Measurements from ENCODE around the gene DIS3L2.

DIS3L2 gene

DNA sequence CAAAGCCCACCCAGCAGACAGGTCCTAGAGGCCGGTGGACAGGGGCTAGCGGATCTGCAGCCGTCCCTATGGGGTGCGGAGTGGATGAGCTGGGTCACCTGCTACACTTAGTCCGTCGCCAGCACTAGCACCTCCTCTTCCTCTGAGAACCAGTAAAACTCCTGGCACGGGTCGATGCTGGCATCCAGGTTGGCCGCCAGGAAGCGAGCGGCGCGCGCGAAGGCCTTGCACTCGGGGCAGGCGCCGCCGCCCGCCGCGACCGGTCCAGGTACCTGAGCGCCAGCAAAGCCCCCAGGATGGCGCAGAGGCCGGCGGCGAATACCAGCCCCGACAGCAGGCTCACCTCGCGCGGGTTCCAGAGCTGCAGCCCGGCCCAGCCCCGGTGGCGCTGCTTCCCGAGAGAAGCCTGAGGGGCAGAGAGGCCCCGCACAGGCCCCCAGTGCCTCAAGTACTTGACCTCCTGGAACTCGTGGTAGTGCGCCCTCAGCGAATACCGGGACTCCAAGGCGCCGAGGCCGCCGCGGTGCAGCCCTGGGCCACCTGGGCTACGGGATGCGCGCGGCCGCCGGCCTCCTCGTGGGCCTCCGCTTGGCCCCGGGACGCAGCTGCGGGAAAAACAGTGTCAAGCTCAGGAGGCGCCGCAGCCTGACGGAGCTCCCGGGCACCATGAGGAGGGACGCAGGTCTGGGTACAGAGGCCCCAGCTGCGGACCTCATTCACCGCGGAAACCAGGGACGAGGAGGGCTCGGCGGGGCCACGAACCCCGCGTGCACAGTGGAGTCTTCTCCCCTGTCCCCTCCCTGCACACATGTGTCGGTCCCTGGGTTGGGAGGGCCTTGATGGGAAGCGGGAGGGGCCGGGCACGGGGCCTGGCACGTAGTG, 389.5 kb downstream of the DIS3L2 start:
- TF ChIP-seq CTCF (IDR thresholded peaks at IDR 0.05; ENCODE audit: low read depth, low read length), result no peak
- DNase-seq (ENCODE audit: low read depth, low spot score), result no peak
- H3K4me3 ChIP-seq (ENCODE audit: low read depth, low read length), result no peak overlapping the region
- in situ Hi-C loops (cut with HindIII; ENCODE audit: low sequenced_read_pairs), result no loop called here

DNA sequence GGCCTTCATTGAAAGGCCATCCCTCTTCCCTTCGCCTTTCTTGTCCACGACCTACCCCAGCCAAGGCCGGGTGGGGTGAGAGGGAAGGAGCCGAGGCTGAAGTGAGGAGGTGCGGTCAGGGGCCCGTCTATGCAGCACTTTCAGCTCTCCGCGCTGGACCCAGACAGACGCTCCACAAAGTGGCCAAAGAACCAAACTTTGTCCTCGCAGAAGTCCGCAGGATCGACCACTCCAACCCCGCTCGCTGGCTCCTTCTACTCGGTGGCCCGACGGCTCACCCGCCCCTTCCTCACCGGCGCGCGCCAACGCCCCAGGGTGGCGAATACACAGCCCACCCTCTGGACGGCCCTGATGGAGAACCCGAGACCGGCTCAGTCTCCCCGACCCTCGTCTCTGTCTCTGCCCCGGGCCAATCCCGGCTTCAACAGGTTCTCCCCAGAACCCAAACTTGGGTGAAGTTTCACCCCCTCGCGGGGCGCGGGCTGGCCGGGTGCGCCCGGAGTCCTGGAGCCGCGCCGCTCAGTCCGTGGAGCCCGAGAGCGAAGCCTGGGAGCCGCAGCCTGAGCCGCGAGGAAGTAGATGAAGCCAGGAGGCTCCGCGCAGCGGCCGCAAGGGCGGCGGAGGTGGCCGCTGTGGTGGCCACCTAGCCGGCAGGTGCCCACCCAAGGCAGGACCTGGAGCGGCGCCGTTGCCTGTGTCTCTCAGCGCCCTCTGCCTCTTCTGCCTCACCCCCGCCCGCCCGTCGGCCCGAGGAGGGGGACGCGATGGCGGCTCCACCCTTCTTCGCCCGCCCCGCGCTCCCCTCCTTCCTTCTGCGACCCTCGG, 390.4 kb downstream of the DIS3L2 start:
- in situ Hi-C loops (cut with HindIII; ENCODE audit: low sequenced_read_pairs), result no loop called here
- no peak for TF ChIP-seq CTCF (IDR thresholded peaks at IDR 0.05; ENCODE audit: low read depth, low read length)
- no peak overlapping the region for H3K4me3 ChIP-seq (ENCODE audit: low read depth, low read length)

DNA sequence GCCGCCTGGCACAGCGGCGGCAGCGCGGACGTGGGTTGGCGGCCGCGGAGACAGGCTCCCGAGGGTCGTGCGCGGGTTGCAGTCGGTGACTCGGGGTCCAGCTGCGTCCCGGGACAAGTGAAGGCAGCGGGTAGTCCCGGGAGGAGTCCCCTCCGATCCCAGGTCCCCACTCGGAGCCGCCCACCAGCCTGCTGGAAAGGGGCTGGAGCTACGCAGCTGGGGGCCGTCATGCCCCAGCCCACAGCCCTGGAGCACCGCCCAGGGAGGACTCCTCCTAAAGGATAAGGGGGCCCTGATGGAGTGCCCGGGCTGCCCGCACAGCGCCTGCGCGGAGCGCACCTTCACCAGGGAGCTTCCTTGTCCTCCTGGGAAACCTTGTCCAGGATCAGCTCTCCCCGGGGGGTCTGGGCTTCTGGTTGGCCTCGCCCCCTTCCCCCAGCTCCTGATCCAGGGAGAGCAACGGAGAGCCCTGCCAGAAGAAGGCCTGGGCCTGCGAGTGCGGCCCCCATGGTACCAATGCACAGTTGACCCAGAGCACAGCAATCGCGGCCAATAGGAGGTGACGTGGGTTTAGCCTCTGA, 391.1 kb downstream of the DIS3L2 start:
- H3K4me3 ChIP-seq (ENCODE audit: low read depth, low read length), result no peak overlapping the region
- no peak for TF ChIP-seq CTCF (IDR thresholded peaks at IDR 0.05; ENCODE audit: low read depth, low read length)
- in situ Hi-C loops (cut with HindIII; ENCODE audit: low sequenced_read_pairs), result no loop called here
- no peak for DNase-seq (ENCODE audit: low read depth, low spot score)

More for the DNA sequence above, 390.4 kb downstream of the DIS3L2 start:
- DNase-seq (ENCODE audit: low read depth, low spot score), result no peak

- H3K4me3 ChIP-seq (ENCODE audit: low read depth, low read length), result no peak overlapping the region
- no peak for DNase-seq (ENCODE audit: low read depth, low spot score)
- no peak for TF ChIP-seq CTCF (IDR thresholded peaks at IDR 0.05; ENCODE audit: low read depth, low read length)
- in situ Hi-C loops (cut with HindIII; ENCODE audit: low sequenced_read_pairs), result no loop called here
These were observed 391.6 kb downstream of the DIS3L2 start for GRCh38 chr2:232353096-232353495.

DNA sequence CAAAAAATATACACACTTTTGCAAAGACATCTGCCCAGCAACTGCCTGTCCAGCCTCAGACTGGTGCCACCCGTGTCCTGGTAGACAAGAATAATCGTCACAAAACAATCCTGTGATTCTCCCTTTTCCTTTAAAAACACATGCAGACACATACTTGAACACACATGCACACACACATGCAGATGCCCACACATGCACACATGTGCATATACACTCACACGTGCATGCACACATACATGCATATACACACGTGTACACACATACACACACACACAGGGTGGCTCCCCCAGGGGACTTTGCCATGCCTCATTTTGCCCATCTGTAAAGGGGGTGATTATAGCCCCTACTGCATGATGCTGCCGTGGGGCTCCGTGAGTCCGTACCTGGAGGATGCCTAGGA, 392.1 kb downstream of the DIS3L2 start:
- H3K4me3 ChIP-seq (ENCODE audit: low read depth, low read length), result no peak overlapping the region
- TF ChIP-seq CTCF (IDR thresholded peaks at IDR 0.05; ENCODE audit: low read depth, low read length), result no peak
- in situ Hi-C loops (cut with HindIII; ENCODE audit: low sequenced_read_pairs), result no loop called here
- DNase-seq (ENCODE audit: low read depth, low spot score), result no peak

DNA sequence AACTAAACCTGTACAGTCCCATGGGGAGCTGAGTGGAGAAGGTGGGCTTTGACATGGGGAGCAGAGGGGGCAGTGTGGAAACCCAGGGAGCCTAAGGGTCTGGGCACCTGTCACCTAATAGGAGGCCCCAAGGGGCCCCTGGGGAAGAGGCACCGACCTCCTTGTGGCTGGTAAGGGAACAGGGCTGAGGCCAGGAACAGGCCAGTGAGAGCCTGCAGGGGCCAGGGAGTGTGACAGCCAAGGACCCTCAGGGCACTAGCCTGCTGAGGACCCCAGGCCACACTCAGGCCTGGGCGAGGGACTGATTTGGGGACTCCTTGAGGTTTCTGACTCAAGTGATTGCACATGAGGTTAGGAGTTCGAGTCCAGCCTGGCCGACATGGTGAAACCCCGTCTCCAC, 392.6 kb downstream of the DIS3L2 start:
- DNase-seq (ENCODE audit: low read depth, low spot score), result no peak
- in situ Hi-C loops (cut with HindIII; ENCODE audit: low sequenced_read_pairs), result no loop called here
- TF ChIP-seq CTCF (IDR thresholded peaks at IDR 0.05; ENCODE audit: low read depth, low read length), result no peak
- no peak overlapping the region for H3K4me3 ChIP-seq (ENCODE audit: low read depth, low read length)
